K562 (cell line): ENCODE results near the gene ZNF296. TPM values are rescaled to one million over a fixed set of nuclear protein-coding genes. Genes with fewer than 3 reads are reported as not detected.

Source experiments
- ATF1 ChIP-seq, 2 experiments: fragments of 450-650 bp in 1 of 2; IDR thresholded peaks; 2 replicates each; pipeline ENCODE4 v1.6.1; 2016; ENCODE audit warnings: missing compliant biosample characterization in 1 of 2, missing genetic modification characterization in 1 of 2
- BHLHE40 ChIP-seq: IDR thresholded peaks from 2 replicates; pipeline ENCODE4 v1.6.1; 2011; ENCODE audit warnings: low read length, improper control_type of control experiment
- BMI1 ChIP-seq: fragments of 150-350 bp; IDR thresholded peaks from 2 replicates; pipeline ENCODE4 v1.6.1; 2014; ENCODE audit warnings: low read length
- CHD2 ChIP-seq: IDR thresholded peaks from 2 replicates; pipeline ENCODE4 v1.6.1; 2011; ENCODE audit warnings: low read depth, low read length
- GTF2A2 ChIP-seq: IDR thresholded peaks from 2 replicates; pipeline ENCODE4 v1.6.1; 2016; ENCODE audit warnings: mild to moderate bottlenecking, missing genetic modification characterization, missing compliant biosample characterization
- HDAC1 ChIP-seq, 2 experiments: fragments of 450-650 bp; IDR thresholded peaks; 2 replicates each; pipeline ENCODE4 v1.6.1; 2016 to 2017; ENCODE audit warnings: inconsistent platforms in 1 of 2, mild to moderate bottlenecking in 1 of 2, moderate library complexity in 1 of 2
- HMGN3 ChIP-seq: IDR thresholded peaks from 2 replicates; pipeline ENCODE4 v1.6.1; 2011; ENCODE audit warnings: borderline replicate concordance, low read depth, mild to moderate bottlenecking, mixed read lengths, low read length; ENCODE audit not compliant: insufficient read length; ENCODE audit errors: extremely low read depth
- IFI16 ChIP-seq: fragments of 250-450 bp; sonication (Bioruptor Pico); IDR thresholded peaks from 2 replicates; pipeline ENCODE4 v2.1.2; 2022; ENCODE audit warnings: mild to moderate bottlenecking, inconsistent platforms
- KDM1A ChIP-seq, 2 experiments: fragments of 450-650 bp; IDR thresholded peaks; 2 replicates each; pipeline ENCODE4 v1.6.1; 2016; ENCODE audit warnings: mild to moderate bottlenecking in 2 of 2
- KLF10 ChIP-seq: fragments of 250-450 bp; sonication (Bioruptor Pico); IDR thresholded peaks from 2 replicates; pipeline ENCODE4 v1.6.1; 2021; ENCODE audit warnings: matching md5 sums
- MCM2 ChIP-seq: fragments of 450-650 bp; IDR thresholded peaks from 2 replicates; pipeline ENCODE4 v1.6.1; 2017; ENCODE audit warnings: low read depth, mild to moderate bottlenecking
- MEIS2 ChIP-seq: fragments of 450-650 bp; IDR thresholded peaks from 2 replicates; pipeline ENCODE4 v1.6.1; 2014; ENCODE audit warnings: mild to moderate bottlenecking; ENCODE audit not compliant: partially characterized antibody
- PHF20 ChIP-seq: fragments of 450-650 bp; IDR thresholded peaks from 2 replicates; pipeline ENCODE4 v1.6.1; 2018; ENCODE audit not compliant: partially characterized antibody
- RBBP5 ChIP-seq: fragments of 200-600 bp; sonication (generic); IDR thresholded peaks from 2 replicates; pipeline ENCODE4 v1.6.1; 2012; ENCODE audit warnings: borderline replicate concordance, mild to moderate bottlenecking, low read length, control low read depth, inconsistent platforms; ENCODE audit not compliant: insufficient read depth, poor library complexity, severe bottlenecking
- RBM22 ChIP-seq: fragments of 200-400 bp; formaldehyde crosslinking; IDR thresholded peaks from 2 replicates; pipeline ENCODE4 v1.6.1; 2018; ENCODE audit warnings: low read length, low read depth; ENCODE audit not compliant: poor library complexity, severe bottlenecking
- RCOR1 ChIP-seq, 2 experiments: IDR thresholded peaks; 2 replicates each; pipeline ENCODE4 v1.6.1; 2012; ENCODE audit warnings: low read depth in 2 of 2, low read length in 2 of 2, borderline replicate concordance in 1 of 2, improper control_type of control experiment in 1 of 2
- SRSF3 ChIP-seq: fragments of 200-400 bp; formaldehyde crosslinking; IDR thresholded peaks from 2 replicates; pipeline ENCODE4 v1.6.1; 2016; ENCODE audit warnings: mild to moderate bottlenecking, low read length, moderate library complexity; ENCODE audit not compliant: insufficient read depth
- SRSF9 ChIP-seq: fragments of 200-400 bp; formaldehyde crosslinking; IDR thresholded peaks from 2 replicates; pipeline ENCODE4 v1.6.1; 2017; ENCODE audit warnings: low read depth, low read length, borderline replicate concordance
- ZNF384 ChIP-seq: IDR thresholded peaks from 2 replicates; pipeline ENCODE4 v1.6.1; 2012; ENCODE audit warnings: low read depth, low read length, improper control_type of control experiment
- ZNF57 ChIP-seq: fragments of 450-650 bp; formaldehyde crosslinking; IDR thresholded peaks from 2 replicates; pipeline ENCODE4 v1.4.0; 2020; ENCODE audit warnings: mild to moderate bottlenecking, moderate library complexity
- polyA plus RNA-seq, 8 experiments: library from polyadenylated mRNA; depleted of rRNA in 4 of 8; stranded (reverse) in 5 of 8; unstranded in 3 of 8; fragments of >200 nt; fragmentation: Nextera tagmentation in 2 of 8; fragmentation: Illumina TruSeq in 1 of 8; extraction: Ambion mirVana in 2 of 8; extraction: Trizol in 1 of 8; gene quantifications; 2 replicates each; pipeline versions ENCODE4 v1.2.1 to v1.2.3, GENCODE V29; 2011 to 2014; ENCODE audit warnings: inconsistent platforms in 1 of 8, missing spikeins in 1 of 8
- total RNA-seq, 7 experiments: library from RNA; depleted of rRNA in 6 of 7; stranded (reverse); fragments of >200 nt in 6 of 7; fragmentation: Illumina TruSeq in 2 of 7; extraction: Trizol in 2 of 7; gene quantifications; 2 replicates each; pipeline versions ENCODE4 v1.2.1 to v1.2.3, GENCODE V29; 2011 to 2021; ENCODE audit warnings: low replicate concordance in 1 of 7
- TF ChIP-seq, protein P1 (sequence below): sonication (generic); formaldehyde crosslinking; IDR thresholded peaks from 2 replicates; pipeline ENCODE4 v1.9.0; 2022; ENCODE audit warnings: mild to moderate bottlenecking, missing genetic modification reagents
- TF ChIP-seq, protein P2 (sequence below): fragments of 450-650 bp; formaldehyde crosslinking; conservative IDR thresholded peaks from 2 replicates; pipeline ENCODE4 v1.4.0; 2022; ENCODE audit warnings: mild to moderate bottlenecking, missing genetic modification characterization
- TF ChIP-seq, protein P3 (sequence below): sonication (generic); formaldehyde crosslinking; IDR thresholded peaks from 2 replicates; pipeline ENCODE4 v1.8.1; 2023; ENCODE audit warnings: mild to moderate bottlenecking, missing genetic modification reagents
- TF ChIP-seq, protein P4 (sequence below): IDR thresholded peaks from 3 replicates; pipeline ENCODE4 v1.6.1; 2011; ENCODE audit warnings: borderline replicate concordance, mild to moderate bottlenecking; ENCODE audit not compliant: insufficient read length, insufficient read depth

Gene ZNF296
- total and polyA plus RNA-seq, 9 of the 15 experiments (the other 6 are each of a cell fraction or from before 2014, with no cell fraction given): 0.03 to 8.8 (median 0.47) TPM; not detected in 1

DNA sequence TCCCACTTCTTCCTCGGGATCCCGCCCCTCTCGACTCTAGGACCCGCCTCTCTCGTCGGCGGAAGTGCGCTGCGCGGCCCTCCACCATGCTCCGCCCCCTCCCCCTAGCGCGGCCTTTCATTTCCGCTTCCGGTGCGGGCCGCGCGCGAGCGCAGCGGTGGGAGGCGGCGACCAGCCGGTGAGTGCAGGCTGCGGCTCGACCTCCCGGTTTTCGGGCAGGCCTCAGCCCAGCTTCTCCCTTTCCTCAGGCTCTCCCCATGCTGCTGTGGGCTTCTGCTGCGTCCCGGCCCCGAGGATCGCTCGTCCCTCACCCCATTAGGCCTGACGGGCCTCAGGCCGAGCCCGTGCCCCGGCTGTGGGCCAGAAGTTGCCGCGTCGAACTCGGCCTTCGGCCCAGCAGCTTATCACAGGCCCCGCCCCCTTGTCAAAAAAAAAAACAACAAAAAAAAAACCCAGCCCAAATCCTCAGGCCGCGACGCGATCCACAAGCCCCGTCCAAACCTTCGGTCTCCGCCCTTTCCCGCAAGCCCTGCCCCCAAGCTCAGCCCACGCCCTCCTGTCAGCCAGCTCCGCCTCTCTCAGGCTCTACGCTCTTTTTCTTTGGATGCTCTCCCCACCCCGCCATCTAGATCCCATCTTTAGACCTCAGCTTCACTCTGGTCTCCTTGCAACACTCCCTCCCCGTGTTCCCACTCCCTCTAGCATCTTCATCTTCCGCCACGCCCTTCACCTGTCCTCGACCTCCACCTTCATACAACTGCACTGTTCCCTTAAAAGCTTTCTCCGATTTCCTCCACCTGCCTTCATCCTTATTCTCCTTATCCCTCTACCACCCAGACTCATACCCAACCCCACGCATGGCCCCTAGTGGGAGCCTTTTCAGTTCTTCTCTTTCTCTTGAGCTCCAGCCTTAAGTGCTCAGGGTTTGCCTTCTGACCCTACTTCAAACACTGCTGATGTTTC is 37.1 kb downstream of the ZNF296 start, which contains the start of gene CLASRP (continued):
- TF ChIP-seq BMI1: no peak
- no peak for TF ChIP-seq KLF10 (CRISPR knock-in tag)
- TF ChIP-seq IFI16 (CRISPR knock-in tag): no peak
- peak; percentile 92 for TF ChIP-seq PHF20
- peak; percentile 46; the same call in 1 of the 2 replicates for TF ChIP-seq ZNF57 (CRISPR knock-in tag)
- no peak for TF ChIP-seq GTF2A2 (tag)
- TF ChIP-seq SRSF3: no peak
- no peak for TF ChIP-seq RCOR1 (IDR thresholded peaks at IDR 0.05; ENCODE audit: borderline replicate concordance in 1 of 2, low read depth in 2 of 2, low read length in 2 of 2)
- TF ChIP-seq RBM22: no peak
- TF ChIP-seq KDM1A (IDR thresholded peaks at IDR 0.05): no peak
- TF ChIP-seq BHLHE40: no peak
- TF ChIP-seq ATF1 (CRISPR knock-in tag; IDR thresholded peaks at IDR 0.05): no peak
- peak; percentile 83 for TF ChIP-seq ATF1 (tag; IDR thresholded peaks at IDR 0.05)
- TF ChIP-seq, protein P1, sequence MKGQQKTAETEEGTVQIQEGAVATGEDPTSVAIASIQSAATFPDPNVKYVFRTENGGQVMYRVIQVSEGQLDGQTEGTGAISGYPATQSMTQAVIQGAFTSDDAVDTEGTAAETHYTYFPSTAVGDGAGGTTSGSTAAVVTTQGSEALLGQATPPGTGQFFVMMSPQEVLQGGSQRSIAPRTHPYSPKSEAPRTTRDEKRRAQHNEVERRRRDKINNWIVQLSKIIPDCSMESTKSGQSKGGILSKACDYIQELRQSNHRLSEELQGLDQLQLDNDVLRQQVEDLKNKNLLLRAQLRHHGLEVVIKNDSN (CRISPR knock-in tag): no peak
- TF ChIP-seq MCM2: no peak
- TF ChIP-seq, protein P2, sequence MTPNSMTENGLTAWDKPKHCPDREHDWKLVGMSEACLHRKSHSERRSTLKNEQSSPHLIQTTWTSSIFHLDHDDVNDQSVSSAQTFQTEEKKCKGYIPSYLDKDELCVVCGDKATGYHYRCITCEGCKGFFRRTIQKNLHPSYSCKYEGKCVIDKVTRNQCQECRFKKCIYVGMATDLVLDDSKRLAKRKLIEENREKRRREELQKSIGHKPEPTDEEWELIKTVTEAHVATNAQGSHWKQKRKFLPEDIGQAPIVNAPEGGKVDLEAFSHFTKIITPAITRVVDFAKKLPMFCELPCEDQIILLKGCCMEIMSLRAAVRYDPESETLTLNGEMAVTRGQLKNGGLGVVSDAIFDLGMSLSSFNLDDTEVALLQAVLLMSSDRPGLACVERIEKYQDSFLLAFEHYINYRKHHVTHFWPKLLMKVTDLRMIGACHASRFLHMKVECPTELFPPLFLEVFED: peak; percentile 67; the same call in 1 of the 2 replicates
- peak; percentile 87 for TF ChIP-seq ZNF384
- no peak for TF ChIP-seq CHD2
- TF ChIP-seq MEIS2: no peak
- TF ChIP-seq, protein P3, sequence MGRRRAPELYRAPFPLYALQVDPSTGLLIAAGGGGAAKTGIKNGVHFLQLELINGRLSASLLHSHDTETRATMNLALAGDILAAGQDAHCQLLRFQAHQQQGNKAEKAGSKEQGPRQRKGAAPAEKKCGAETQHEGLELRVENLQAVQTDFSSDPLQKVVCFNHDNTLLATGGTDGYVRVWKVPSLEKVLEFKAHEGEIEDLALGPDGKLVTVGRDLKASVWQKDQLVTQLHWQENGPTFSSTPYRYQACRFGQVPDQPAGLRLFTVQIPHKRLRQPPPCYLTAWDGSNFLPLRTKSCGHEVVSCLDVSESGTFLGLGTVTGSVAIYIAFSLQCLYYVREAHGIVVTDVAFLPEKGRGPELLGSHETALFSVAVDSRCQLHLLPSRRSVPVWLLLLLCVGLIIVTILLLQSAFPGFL: no peak
- TF ChIP-seq SRSF9: no peak
- TF ChIP-seq HDAC1 (IDR thresholded peaks at IDR 0.05): peak in 1 of 2 experiments; percentile 93; a peak in 2 of 4 replicates
- peak; percentile 88 for TF ChIP-seq HMGN3
- TF ChIP-seq, protein P4, sequence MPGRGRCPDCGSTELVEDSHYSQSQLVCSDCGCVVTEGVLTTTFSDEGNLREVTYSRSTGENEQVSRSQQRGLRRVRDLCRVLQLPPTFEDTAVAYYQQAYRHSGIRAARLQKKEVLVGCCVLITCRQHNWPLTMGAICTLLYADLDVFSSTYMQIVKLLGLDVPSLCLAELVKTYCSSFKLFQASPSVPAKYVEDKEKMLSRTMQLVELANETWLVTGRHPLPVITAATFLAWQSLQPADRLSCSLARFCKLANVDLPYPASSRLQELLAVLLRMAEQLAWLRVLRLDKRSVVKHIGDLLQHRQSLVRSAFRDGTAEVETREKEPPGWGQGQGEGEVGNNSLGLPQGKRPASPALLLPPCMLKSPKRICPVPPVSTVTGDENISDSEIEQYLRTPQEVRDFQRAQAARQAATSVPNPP: no peak
- TF ChIP-seq RBBP5: peak; percentile 90
